HCT116 (cell line): ENCODE results near the gene CLN3.

Experiments used
- ATF3 ChIP-seq: IDR thresholded peaks from 2 replicates; pipeline ENCODE4 v1.6.1; 2012
- CTCF ChIP-seq, 3 experiments: fragments of 200-600 bp in 1 of 3; sonication (generic) in 1 of 3; IDR thresholded peaks in 2 of 3; conservative IDR thresholded peaks in 1 of 3; 2 replicates each; pipeline ENCODE4 v1.5.1; 2012 to 2017; ENCODE audit warnings: low read depth in 2 of 3, low read length in 2 of 3, antibody characterized with exemption in 1 of 3, borderline replicate concordance in 1 of 3, control low read depth in 1 of 3, mild to moderate bottlenecking in 1 of 3, mixed read lengths in 1 of 3, mixed run types in 1 of 3, moderate library complexity in 1 of 3; ENCODE audit not compliant: insufficient read depth in 1 of 3
- EZH2 ChIP-seq: fragments of 200-600 bp; sonication (generic); IDR thresholded peaks from 2 replicates; pipeline ENCODE4 v1.6.1; 2017; ENCODE audit warnings: antibody characterized with exemption, mixed run types
- EZH2phosphoT487 ChIP-seq: fragments of 200-600 bp; IDR thresholded peaks from 2 replicates; pipeline ENCODE4 v1.6.1; 2018; ENCODE audit warnings: antibody characterized with exemption, borderline replicate concordance
- MAX ChIP-seq: IDR thresholded peaks from 2 replicates; pipeline ENCODE4 v1.6.1; 2012
- POLR2A ChIP-seq: IDR thresholded peaks from 2 replicates; pipeline ENCODE4 v1.7.0; 2011; ENCODE audit warnings: borderline replicate concordance; ENCODE audit not compliant: insufficient read depth, insufficient read length; ENCODE audit errors: extremely low read depth
- POLR2AphosphoS5 ChIP-seq: IDR thresholded peaks from 2 replicates; pipeline ENCODE4 v1.6.1; 2011; ENCODE audit warnings: mild to moderate bottlenecking, low read depth, low read length, moderate library complexity
- RAD21 ChIP-seq: IDR thresholded peaks from 2 replicates; pipeline ENCODE4 v1.6.1; 2012; ENCODE audit warnings: low read depth, mild to moderate bottlenecking
- REST ChIP-seq: IDR thresholded peaks from 2 replicates; pipeline ENCODE4 v1.6.1; 2012; ENCODE audit warnings: low read depth
- SIN3A ChIP-seq: IDR thresholded peaks from 2 replicates; pipeline ENCODE4 v1.6.1; 2012; ENCODE audit warnings: low read depth
- ZBTB33 ChIP-seq: IDR thresholded peaks from 2 replicates; pipeline ENCODE4 v1.6.1; 2011; ENCODE audit warnings: mild to moderate bottlenecking, low read length, moderate library complexity; ENCODE audit not compliant: insufficient replicate concordance; ENCODE audit errors: extremely low read depth
- ZFX ChIP-seq: fragments of 450-650 bp; IDR thresholded peaks from 2 replicates; pipeline ENCODE4 v1.6.1; 2017

GRCh38 chr16:28511801-28512789 is 20.2 kb upstream of the CLN3 start:
- TF ChIP-seq CTCF (IDR thresholded peaks at IDR 0.05 in 2 of 3, conservative IDR thresholded peaks at IDR 0.05 in 1 of 3; ENCODE audit: borderline replicate concordance in 1 of 3, insufficient read depth in 1 of 3, low read depth in 2 of 3, low read length in 2 of 3) (no peak), POLR2AphosphoS5 (no peak), SIN3A (no peak), ZFX (no peak), ATF3 (no peak), RAD21 (no peak), REST (no peak), POLR2A (no peak), EZH2phosphoT487 (no peak), EZH2 (no peak), ZBTB33 (no peak), MAX (no peak)
